GM12878 (cell line): ENCODE results near the gene NOD2.

ENCODE experiments used
- ATF3 ChIP-seq: IDR thresholded peaks from 2 replicates; pipeline ENCODE4 v1.6.1; 2011; ENCODE audit warnings: low read depth, mild to moderate bottlenecking, low read length, moderate library complexity, borderline replicate concordance; ENCODE audit errors: extremely low read depth
- CTCF ChIP-seq, 3 experiments: IDR thresholded peaks in 2 of 3; conservative IDR thresholded peaks in 1 of 3; 2 replicates each; pipeline ENCODE4 v1.5.1; 2011; ENCODE audit warnings: low read depth in 3 of 3, low read length in 3 of 3, mild to moderate bottlenecking in 3 of 3, control low read depth in 2 of 3, moderate library complexity in 2 of 3, inconsistent platforms in 1 of 3, mixed read lengths in 1 of 3; ENCODE audit not compliant: control insufficient read depth in 2 of 3, insufficient read depth in 1 of 3; ENCODE audit errors: extremely low read depth in 1 of 3
- EZH2 ChIP-seq: IDR thresholded peaks from 2 replicates; pipeline ENCODE4 v1.6.1; 2012; ENCODE audit warnings: low read depth, mild to moderate bottlenecking, control low read depth, inconsistent platforms, low read length, borderline replicate concordance; ENCODE audit not compliant: control insufficient read depth
- HDAC2 ChIP-seq: fragments of 200-600 bp; sonication (generic); IDR thresholded peaks from 2 replicates; pipeline ENCODE4 v1.6.1; 2017
- POLR2AphosphoS5 ChIP-seq: IDR thresholded peaks from 2 replicates; pipeline ENCODE4 v1.6.1; 2011; ENCODE audit warnings: mild to moderate bottlenecking, low read length, inconsistent platforms
- SMC3 ChIP-seq: IDR thresholded peaks from 2 replicates; pipeline ENCODE4 v1.6.1; 2011; ENCODE audit warnings: low read length, improper control_type of control experiment, borderline replicate concordance
- ZBTB40 ChIP-seq: fragments of 450-650 bp; IDR thresholded peaks from 2 replicates; pipeline ENCODE4 v1.6.1; 2016; ENCODE audit warnings: mild to moderate bottlenecking, moderate library complexity, borderline replicate concordance
- ZZZ3 ChIP-seq: IDR thresholded peaks from 2 replicates; pipeline ENCODE4 v1.6.1; 2011; ENCODE audit warnings: low read depth; ENCODE audit not compliant: control insufficient read depth, insufficient read length

- TF ChIP-seq EZH2 (no peak), CTCF (IDR thresholded peaks at IDR 0.05 in 2 of 3, conservative IDR thresholded peaks at IDR 0.05 in 1 of 3; ENCODE audit: control insufficient read depth in 2 of 3, extremely low read depth in 1 of 3, insufficient read depth in 1 of 3, low read depth in 3 of 3, low read length in 3 of 3) (no peak), SMC3 (no peak), ATF3 (no peak), ZBTB40 (no peak), POLR2AphosphoS5 (no peak), HDAC2 (no peak), ZZZ3 (no peak)
These were observed 31.0 kb upstream of the NOD2 start for GRCh38 chr16:50662306-50662940.
